ENCODE results near the gene C2orf72.

DNA sequence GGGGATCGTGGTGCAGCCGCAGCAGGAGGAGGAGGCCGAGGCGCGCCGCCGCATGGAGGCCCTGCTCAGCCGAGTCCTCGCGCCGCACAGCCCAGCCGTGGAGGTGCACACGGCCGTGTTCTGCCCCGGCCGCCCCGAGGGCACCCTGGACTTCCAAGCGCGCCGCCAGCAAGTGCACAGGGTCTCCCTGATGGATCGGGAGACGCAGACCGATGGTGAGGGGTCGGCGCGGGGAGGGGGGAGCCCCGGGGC, 46.5 kb upstream of the C2orf72 start:
- TF ChIP-seq, protein P1, sequence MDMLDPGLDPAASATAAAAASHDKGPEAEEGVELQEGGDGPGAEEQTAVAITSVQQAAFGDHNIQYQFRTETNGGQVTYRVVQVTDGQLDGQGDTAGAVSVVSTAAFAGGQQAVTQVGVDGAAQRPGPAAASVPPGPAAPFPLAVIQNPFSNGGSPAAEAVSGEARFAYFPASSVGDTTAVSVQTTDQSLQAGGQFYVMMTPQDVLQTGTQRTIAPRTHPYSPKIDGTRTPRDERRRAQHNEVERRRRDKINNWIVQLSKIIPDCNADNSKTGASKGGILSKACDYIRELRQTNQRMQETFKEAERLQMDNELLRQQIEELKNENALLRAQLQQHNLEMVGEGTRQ (IDR thresholded peaks at IDR 0.05; ENCODE audit: low read depth, low read length): no peak
- TF ChIP-seq, protein P2, sequence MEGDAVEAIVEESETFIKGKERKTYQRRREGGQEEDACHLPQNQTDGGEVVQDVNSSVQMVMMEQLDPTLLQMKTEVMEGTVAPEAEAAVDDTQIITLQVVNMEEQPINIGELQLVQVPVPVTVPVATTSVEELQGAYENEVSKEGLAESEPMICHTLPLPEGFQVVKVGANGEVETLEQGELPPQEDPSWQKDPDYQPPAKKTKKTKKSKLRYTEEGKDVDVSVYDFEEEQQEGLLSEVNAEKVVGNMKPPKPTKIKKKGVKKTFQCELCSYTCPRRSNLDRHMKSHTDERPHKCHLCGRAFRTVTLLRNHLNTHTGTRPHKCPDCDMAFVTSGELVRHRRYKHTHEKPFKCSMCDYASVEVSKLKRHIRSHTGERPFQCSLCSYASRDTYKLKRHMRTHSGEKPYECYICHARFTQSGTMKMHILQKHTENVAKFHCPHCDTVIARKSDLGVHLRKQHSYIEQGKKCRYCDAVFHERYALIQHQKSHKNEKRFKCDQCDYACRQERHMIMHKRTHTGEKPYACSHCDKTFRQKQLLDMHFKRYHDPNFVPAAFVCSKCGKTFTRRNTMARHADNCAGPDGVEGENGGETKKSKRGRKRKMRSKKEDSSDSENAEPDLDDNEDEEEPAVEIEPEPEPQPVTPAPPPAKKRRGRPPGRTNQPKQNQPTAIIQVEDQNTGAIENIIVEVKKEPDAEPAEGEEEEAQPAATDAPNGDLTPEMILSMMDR (conservative IDR thresholded peaks at IDR 0.05; ENCODE audit: low read depth, low read length): no peak
- TF ChIP-seq SMC3 (IDR thresholded peaks at IDR 0.05; ENCODE audit: low read depth, low read length): no peak

Data from IMR-90 (cell line).